A673 (cell line): Measurements from ENCODE around the gene CUL9. TPM values are rescaled to one million over a fixed set of nuclear protein-coding genes. Genes with fewer than 3 reads are reported as not detected.

ENCODE experiments used
- BruUV-seq: library from RNA; stranded (reverse); fragments of 400-500 nt; replicated peaks from 2 replicates; lab custom pipeline; 2021; lab: Mats Ljungman, UMichigan
- CTCF ChIA-PET: fragments of 300-600 bp; sonication (Branson Sonifier 250); formaldehyde crosslinking; loops from one replicate; lab custom pipeline; 2022; ENCODE audit warnings: antibody characterized with exemption; lab: Charles Lee
- POLR2A ChIA-PET: fragments of 300-600 bp; sonication (Branson Sonifier 250); formaldehyde crosslinking; loops from one replicate; lab custom pipeline; 2022; ENCODE audit warnings: antibody characterized with exemption; ENCODE audit not compliant: low non-redundant PET; lab: Charles Lee
- DNase-seq: peaks from one replicate; pipeline ENCODE4 v3.0.0-alpha.2; 2015; ENCODE audit warnings: low spot score
- H3K27ac ChIP-seq: fragments of 200-600 bp; sonication (generic); 2 replicates; pipeline ENCODE4 v1.5.1; 2016; ENCODE audit warnings: mixed run types, low read depth, mild to moderate bottlenecking, mixed read lengths, antibody characterized with exemption, low read length; ENCODE audit not compliant: poor library complexity, severe bottlenecking
- H3K27me3 ChIP-seq: fragments of 200-600 bp; sonication (generic); replicated peaks from 2 replicates; pipeline ENCODE4 v1.6.1; 2017; ENCODE audit warnings: mixed run types, low read depth, mild to moderate bottlenecking, mixed read lengths, antibody characterized with exemption, low read length; ENCODE audit not compliant: insufficient read depth, poor library complexity
- H3K36me3 ChIP-seq: fragments of 200-600 bp; sonication (generic); 2 replicates; pipeline ENCODE4 v1.6.1; 2016; ENCODE audit warnings: mixed run types, mild to moderate bottlenecking, mixed read lengths, antibody characterized with exemption, low read length; ENCODE audit not compliant: insufficient read depth, poor library complexity, severe bottlenecking
- H3K4me1 ChIP-seq: fragments of 200-600 bp; sonication (generic); 2 replicates; pipeline ENCODE4 v1.6.1; 2017; ENCODE audit warnings: mixed run types, mild to moderate bottlenecking, mixed read lengths, antibody characterized with exemption, low read length; ENCODE audit not compliant: insufficient read depth, poor library complexity, severe bottlenecking
- H3K4me3 ChIP-seq: fragments of 200-600 bp; sonication (generic); 2 replicates; pipeline ENCODE4 v1.5.1; 2016; ENCODE audit warnings: low read depth, mixed run types, mild to moderate bottlenecking, mixed read lengths, low read length; ENCODE audit not compliant: poor library complexity, severe bottlenecking
- H3K9me3 ChIP-seq: fragments of 200-600 bp; sonication (generic); 2 replicates; pipeline ENCODE4 v1.6.1; 2016; ENCODE audit warnings: mixed run types, low read depth, mild to moderate bottlenecking, mixed read lengths, antibody characterized with exemption, low read length; ENCODE audit not compliant: poor library complexity, severe bottlenecking
- CTCF ChIP-seq: fragments of 300-800, 200-600 bp; sonication (generic); conservative IDR thresholded peaks from 2 replicates; pipeline ENCODE4 v1.5.1; 2017; ENCODE audit warnings: low read depth, mild to moderate bottlenecking, antibody characterized with exemption, low read length, moderate library complexity, mixed read lengths
- EZH2 ChIP-seq: fragments of 200-600 bp; sonication (generic); IDR thresholded peaks from 2 replicates; pipeline ENCODE4 v1.6.1; 2017; ENCODE audit warnings: borderline replicate concordance, low read depth, mild to moderate bottlenecking, mixed read lengths, antibody characterized with exemption, low read length; ENCODE audit not compliant: poor library complexity, severe bottlenecking
- intact Hi-C: fragments of 100-400 bp; cut with micrococcal nuclease; formaldehyde crosslinking; loops from one replicate; pipeline ENCODE4 v1.10.0; 2022; ENCODE audit not compliant: unreplicated experiment
- total RNA-seq: library from RNA; stranded (reverse); gene quantifications from 2 replicates; pipeline ENCODE4 v1.2.3, GENCODE V29; 2021

CUL9 gene
- total RNA-seq, 1 experiment from 2014 or later, result 38.7 TPM

GRCh38 chr6:43231735-43232450 is 49.9 kb downstream of the CUL9 start:
- intact Hi-C loops, result no loop called here
- no peak overlapping the region for H3K4me3 ChIP-seq
- H3K36me3 ChIP-seq, result no peaks in the 10 kb centered on the region
- no peaks in the 10 kb centered on the region for H3K9me3 ChIP-seq
- H3K4me1 ChIP-seq, result no peaks in the 10 kb centered on the region
- H3K27ac ChIP-seq, result no peak overlapping the region
- POLR2A ChIA-PET, result no interaction called here
- CTCF ChIA-PET, result no interaction called here
- H3K27me3 ChIP-seq, result peaks cover 8% of the 10 kb centered on the region
- DNase-seq, result no peak
- no TSS peak for BruUV-seq
- no peak for TF ChIP-seq EZH2
- no peak for TF ChIP-seq CTCF

- no peaks in the 10 kb centered on the region for H3K4me1 ChIP-seq
- no peak for TF ChIP-seq CTCF
- no peak for TF ChIP-seq EZH2
- CTCF ChIA-PET, result no interaction called here
- H3K36me3 ChIP-seq, result no peaks in the 10 kb centered on the region
- no peak overlapping the region for H3K4me3 ChIP-seq
- intact Hi-C loops, result no loop called here
- POLR2A ChIA-PET, result no interaction called here
- H3K27ac ChIP-seq, result no peak overlapping the region
- peaks cover 20% of the 10 kb centered on the region for H3K27me3 ChIP-seq
- BruUV-seq, result no TSS peak
- H3K9me3 ChIP-seq, result peaks cover 3% of the 10 kb centered on the region
- DNase-seq, result no peak
These were observed 53.8 kb downstream of the CUL9 start for GRCh38 chr6:43235841-43236240.

GRCh38 chr6:43239054-43239453 is 57.1 kb downstream of the CUL9 start:
- DNase-seq, result no peak
- Histone ChIP-seq H3K27ac (no peak overlapping the region), H3K27me3 (peaks cover 52% of the 10 kb centered on the region), H3K9me3 (peaks cover 3% of the 10 kb centered on the region), H3K36me3 (no peaks in the 10 kb centered on the region), H3K4me3 (no peak overlapping the region), H3K4me1 (no peaks in the 10 kb centered on the region)
- POLR2A ChIA-PET, result interaction anchor here (0.7 kb wide), 2 partner anchors 18 to 396 kb away, joined by 6 to 7 read pairs; no protein-coding TSS in a partner anchor
- CTCF ChIA-PET, result interaction anchor here (1.6 kb wide), 1 partner anchor 10 kb away, joined by 6 read pairs; the partner anchor contains the start of gene DNPH1
- no TSS peak for BruUV-seq
- intact Hi-C loops, result no loop called here
- no peak for TF ChIP-seq CTCF
- no peak for TF ChIP-seq EZH2
